Gastroesophageal sphincter (tissue), 4 donors: Measurements from ENCODE around the gene PTPRU. TPM values are rescaled to one million over a fixed set of nuclear protein-coding genes. Genes with fewer than 3 reads are reported as not detected.

Experiments used
- ATAC-seq: fragments of 150-250 bp; one replicate; pipeline ENCODE4 v1.9.1; 2016; ENCODE audit warnings: mild to moderate bottlenecking, moderate library complexity
- H3K27ac ChIP-seq, 4 donors: fragments of 200-600 bp; sonication (generic) in 3 of 4; 1 replicate in 3 of 4; 2 replicates in 1 of 4; pipeline ENCODE4 v1.5.1; 2016 to 2019
- H3K27me3 ChIP-seq: fragments of 200-600 bp; sonication (generic); one replicate; pipeline ENCODE4 v1.5.1; 2019
- H3K36me3 ChIP-seq, 2 donors: fragments of 200-600 bp; sonication (generic); one replicate each; pipeline ENCODE4 v1.5.1; 2019; ENCODE audit warnings: control low read depth in 1 of 2
- H3K4me1 ChIP-seq, 3 donors: fragments of 200-600 bp; sonication (generic); 1 replicate in 2 of 3; 2 replicates in 1 of 3; pipeline ENCODE4 v1.5.1; 2016 to 2019; ENCODE audit warnings: control low read depth in 2 of 3
- H3K4me3 ChIP-seq, 2 donors: fragments of 200-600 bp; sonication (generic); one replicate each; pipeline ENCODE4 v1.5.1; 2019; ENCODE audit warnings: mild to moderate bottlenecking in 1 of 2, moderate library complexity in 1 of 2
- H3K9me3 ChIP-seq, 3 donors: fragments of 200-600 bp; sonication (generic); one replicate each; pipeline ENCODE4 v1.5.1; 2017 to 2019; ENCODE audit warnings: control low read depth in 2 of 3
- CTCF ChIP-seq, 4 experiments: fragments of 200-600 bp in 2 of 4; fragments of 450-650 bp in 2 of 4; sonication (generic) in 1 of 4; IDR thresholded peaks; one replicate each; pipeline ENCODE4 v1.5.1; 2017 to 2019; ENCODE audit warnings: antibody characterized with exemption in 4 of 4, mild to moderate bottlenecking in 2 of 4, moderate library complexity in 2 of 4
- EP300 ChIP-seq: sonication (generic); formaldehyde crosslinking; IDR thresholded peaks from one replicate; pipeline ENCODE4 v1.6.1; 2017; ENCODE audit warnings: antibody characterized with exemption, mild to moderate bottlenecking
- POLR2A ChIP-seq, 2 donors: fragments of 450-650 bp; IDR thresholded peaks; one replicate each; pipeline ENCODE4 v1.6.1; 2017; ENCODE audit warnings: antibody characterized with exemption in 2 of 2, mild to moderate bottlenecking in 2 of 2, moderate library complexity in 1 of 2
- POLR2AphosphoS5 ChIP-seq: sonication (generic); formaldehyde crosslinking; IDR thresholded peaks from one replicate; pipeline ENCODE4 v1.6.1; 2017; ENCODE audit warnings: antibody characterized with exemption
- WGBS, 2 donors: methylation state at CpG; one replicate each; pipeline ENCODE4 v1.1.5; 2018; ENCODE audit warnings: low coverage in 1 of 2; 5-methylcytosine and 5-hydroxymethylcytosine counted together
- total RNA-seq, 4 donors: library from RNA; depleted of rRNA; stranded (reverse); fragments of >200 nt; gene quantifications; one replicate each; pipeline ENCODE4 v1.1.0, GENCODE V29; 2016

Gene PTPRU
- total RNA-seq, 4 donors from 2014 or later, result 11.1 to 30.5 (median 23.7) TPM

GRCh38 chr1:29368936-29369932 lies 132.9 kb downstream of the PTPRU start:
- no peaks in the 10 kb centered on the region for H3K36me3 ChIP-seq
- H3K4me1 ChIP-seq, result no peaks in the 10 kb centered on the region
- no peak overlapping the region for H3K27ac ChIP-seq
- peaks cover 65% of the 10 kb centered on the region for H3K27me3 ChIP-seq
- no peak overlapping the region for H3K4me3 ChIP-seq
- ATAC-seq, result no peak
- TF ChIP-seq POLR2A (IDR thresholded peaks at IDR 0.05) (no peak), POLR2AphosphoS5 (no peak)
- WGBS, 2 donors, result 56 to 67% methylated on average over 4 to 6 of the region's 17 CpGs
- H3K9me3 ChIP-seq, result peaks cover 0 to 11% (median 0%) of the 10 kb centered on the region in 3 donors

GRCh38 chr1:29370067-29370466 lies 133.7 kb downstream of the PTPRU start:
- Histone ChIP-seq H3K27me3 (peaks cover 72% of the 10 kb centered on the region), H3K4me1 (no peaks in the 10 kb centered on the region), H3K27ac (no peak overlapping the region), H3K36me3 (no peaks in the 10 kb centered on the region), H3K9me3 (peaks cover 0 to 11% (median 0%) of the 10 kb centered on the region in 3 donors), H3K4me3 (no peak overlapping the region)
- WGBS, 2 donors, result 47 to 56% methylated on average over 2 to 3 of the region's 3 CpGs
- no peak for TF ChIP-seq POLR2A (IDR thresholded peaks at IDR 0.05)
- no peak for TF ChIP-seq POLR2AphosphoS5
- no peak for TF ChIP-seq CTCF (IDR thresholded peaks at IDR 0.05)
- no peak for TF ChIP-seq EP300
- ATAC-seq, result no peak

- Histone ChIP-seq H3K4me3 (no peak overlapping the region), H3K4me1 (no peaks in the 10 kb centered on the region), H3K27me3 (peaks cover 74% of the 10 kb centered on the region), H3K36me3 (no peaks in the 10 kb centered on the region), H3K9me3 (peaks cover 0 to 16% (median 0%) of the 10 kb centered on the region in 3 donors), H3K27ac (no peak overlapping the region)
- no CpG with 5 or more reads among the region's 5 CpGs for WGBS, 2 donors
- TF ChIP-seq POLR2A (IDR thresholded peaks at IDR 0.05) (no peak), POLR2AphosphoS5 (no peak), EP300 (no peak), CTCF (IDR thresholded peaks at IDR 0.05) (no peak)
- ATAC-seq, result no peak
Measured at GRCh38 chr1:29371332-29371731, 135.0 kb downstream of the PTPRU start.

- peaks cover 72% of the 10 kb centered on the region for H3K27me3 ChIP-seq
- no peak for TF ChIP-seq POLR2AphosphoS5
- no peak for TF ChIP-seq EP300
- TF ChIP-seq POLR2A (IDR thresholded peaks at IDR 0.05), result no peak
- TF ChIP-seq CTCF (IDR thresholded peaks at IDR 0.05), result no peak
- H3K36me3 ChIP-seq, result no peaks in the 10 kb centered on the region
- ATAC-seq, result no peak
- H3K27ac ChIP-seq, result no peak overlapping the region
- no peak overlapping the region for H3K4me3 ChIP-seq
- H3K9me3 ChIP-seq, result peaks cover 0 to 16% (median 0%) of the 10 kb centered on the region in 3 donors
- no peaks in the 10 kb centered on the region for H3K4me1 ChIP-seq
- 17 to 24% methylated on average over 2 to 4 of the region's 4 CpGs for WGBS, 2 donors
Measured at GRCh38 chr1:29372108-29372507, 135.8 kb downstream of the PTPRU start.

Other genes with a start within 250 kb of the PTPRU start
- gene TMEM200B, start 112.6 kb upstream of the PTPRU start, total RNA-seq, result 10 to 100 TPM; 22.6 to 39.7 (median 30.7) TPM
- gene SRSF4, start 54.6 kb upstream of the PTPRU start, total RNA-seq, result 100 to 1,000 TPM in 1 of 4 donors, 10 to 100 TPM in 3; 82.7 to 112 (median 96.8) TPM
- gene MECR, start 5.6 kb upstream of the PTPRU start, total RNA-seq, result 10 to 100 TPM in 3 of 4 donors, 1 to 10 TPM in 1; 8.2 to 17.1 (median 12.9) TPM